Right atrium auricular region (tissue), 2 donors: Measurements from ENCODE around the gene TOR3A. TPM values are rescaled to one million over a fixed set of nuclear protein-coding genes. Genes with fewer than 3 reads are reported as not detected.

Experiments
- DNase-seq: peaks from one replicate; pipeline ENCODE4 v3.0.0-alpha.2; 2019; ENCODE audit warnings: low spot score
- H3K27ac ChIP-seq, 2 donors: fragments of 200-600 bp; sonication (generic); 1 replicate in 1 of 2; 2 replicates in 1 of 2; pipeline ENCODE4 v1.5.1; 2016 to 2019
- H3K27me3 ChIP-seq, 2 donors: fragments of 200-600 bp; sonication (generic); one replicate each; pipeline versions ENCODE4 v1.5.1 to v1.6.0; 2017 to 2019
- H3K36me3 ChIP-seq: fragments of 200-600 bp; sonication (generic); one replicate; pipeline ENCODE4 v1.5.1; 2016
- H3K4me1 ChIP-seq, 2 donors: fragments of 200-600 bp; sonication (generic); one replicate each; pipeline versions ENCODE4 v1.5.1 to v1.6.0; 2017 to 2019
- H3K4me3 ChIP-seq, 2 donors: fragments of 200-600 bp; sonication (generic); 1 replicate in 1 of 2; 2 replicates in 1 of 2; pipeline ENCODE4 v1.5.1; 2017 to 2019; ENCODE audit warnings: mild to moderate bottlenecking in 1 of 2, moderate library complexity in 1 of 2
- H3K9me3 ChIP-seq, 2 donors: fragments of 200-600 bp; sonication (generic); one replicate each; pipeline ENCODE4 v1.5.1; 2019
- CTCF ChIP-seq, 2 donors: fragments of 200-600 bp; sonication (generic); IDR thresholded peaks; one replicate each; pipeline ENCODE4 v1.5.1; 2019; ENCODE audit warnings: antibody characterized with exemption in 2 of 2
- total RNA-seq, 2 donors: library from RNA; depleted of rRNA; stranded (reverse); fragments of >200 nt; gene quantifications; one replicate each; pipeline ENCODE4 v1.1.0, GENCODE V29; 2016

TOR3A gene
- total RNA-seq, 2 donors from 2014 or later, result 14.3 to 19.7 TPM

- no peak for TF ChIP-seq CTCF (IDR thresholded peaks at IDR 0.05)
- peaks cover 0 to 20% of the 10 kb centered on the region in 2 donors for H3K4me1 ChIP-seq
- H3K36me3 ChIP-seq, result peaks cover 43% of the 10 kb centered on the region
These were observed 26.1 kb downstream of the TOR3A start for GRCh38 chr1:179107706-179108629.

GRCh38 chr1:179108644-179109043 is 26.8 kb downstream of the TOR3A start:
- no peak overlapping the region for H3K4me3 ChIP-seq
- H3K27me3 ChIP-seq, result no peaks in the 10 kb centered on the region
- H3K4me1 ChIP-seq, result peaks cover 0 to 20% of the 10 kb centered on the region in 2 donors
- H3K27ac ChIP-seq, result no peak overlapping the region
- no peaks in the 10 kb centered on the region for H3K9me3 ChIP-seq
- H3K36me3 ChIP-seq, result peaks cover 43% of the 10 kb centered on the region
- DNase-seq, result no peak
- TF ChIP-seq CTCF (IDR thresholded peaks at IDR 0.05), result no peak

More at GRCh38 chr1:179107706-179108629, 26.1 kb downstream of the TOR3A start:
- Histone ChIP-seq H3K27ac (no peak overlapping the region), H3K9me3 (no peaks in the 10 kb centered on the region), H3K4me3 (no peak overlapping the region), H3K27me3 (no peaks in the 10 kb centered on the region)
- no peak for DNase-seq

- Histone ChIP-seq H3K27ac (no peak overlapping the region), H3K27me3 (no peaks in the 10 kb centered on the region), H3K36me3 (peaks cover 62% of the 10 kb centered on the region), H3K4me1 (no peaks in the 10 kb centered on the region), H3K4me3 (no peak overlapping the region), H3K9me3 (no peaks in the 10 kb centered on the region)
- TF ChIP-seq CTCF (IDR thresholded peaks at IDR 0.05), result no peak
- DNase-seq, result no peak
These were observed 33.3 kb downstream of the TOR3A start for GRCh38 chr1:179115181-179115580.

GRCh38 chr1:179119513-179119912 is 37.6 kb downstream of the TOR3A start:
- no peaks in the 10 kb centered on the region for H3K27me3 ChIP-seq
- no peaks in the 10 kb centered on the region for H3K4me1 ChIP-seq
- TF ChIP-seq CTCF (IDR thresholded peaks at IDR 0.05), result no peak
- H3K9me3 ChIP-seq, result no peaks in the 10 kb centered on the region
- no peak overlapping the region for H3K27ac ChIP-seq
- DNase-seq, result no peak
- H3K4me3 ChIP-seq, result no peak overlapping the region
- peaks cover 39% of the 10 kb centered on the region for H3K36me3 ChIP-seq

GRCh38 chr1:179120736-179121135 is 38.9 kb downstream of the TOR3A start:
- Histone ChIP-seq H3K27ac (no peak overlapping the region), H3K27me3 (no peaks in the 10 kb centered on the region), H3K9me3 (no peaks in the 10 kb centered on the region), H3K4me1 (no peaks in the 10 kb centered on the region), H3K4me3 (no peak overlapping the region), H3K36me3 (peaks cover 34% of the 10 kb centered on the region)
- no peak for TF ChIP-seq CTCF (IDR thresholded peaks at IDR 0.05)
- DNase-seq, result no peak
